GM18517 (cell line): ENCODE results near the gene HS6ST1.

ENCODE experiments used
- ATAC-seq: cut with Tn5 transposase; IDR thresholded peaks from one replicate; pipeline ENCODE4 v1.9.1; 2021; ENCODE audit warnings: mild to moderate bottlenecking, moderate library complexity; ENCODE audit not compliant: unreplicated experiment

HS6ST1 gene

GRCh38 chr2:128284037-128284441, 34.6 kb downstream of the HS6ST1 start:
- no peak for ATAC-seq

GRCh38 chr2:128282976-128283810, 35.5 kb downstream of the HS6ST1 start:
- no peak for ATAC-seq

GRCh38 chr2:128282246-128282975, 36.3 kb downstream of the HS6ST1 start:
- no peak for ATAC-seq

DNA sequence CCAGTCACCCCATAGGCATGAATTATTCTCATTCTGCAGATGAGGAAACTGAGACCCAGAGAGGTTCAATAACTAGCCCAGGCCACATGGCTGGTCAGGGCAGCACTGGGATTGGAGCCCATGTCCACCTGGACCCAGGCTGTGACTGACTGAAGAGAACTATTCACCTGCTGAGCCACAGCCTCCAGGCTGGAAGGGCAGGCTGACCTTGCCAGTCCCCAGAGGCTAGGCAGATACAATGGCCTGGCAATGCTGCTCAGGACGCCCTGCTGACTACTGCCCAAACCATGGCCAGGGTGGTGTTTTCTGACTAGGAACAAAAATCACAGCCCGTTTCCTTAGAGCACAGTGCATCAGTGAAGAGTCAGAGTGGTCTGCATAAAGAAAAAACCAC, 36.8 kb downstream of the HS6ST1 start:
- no peak for ATAC-seq

DNA sequence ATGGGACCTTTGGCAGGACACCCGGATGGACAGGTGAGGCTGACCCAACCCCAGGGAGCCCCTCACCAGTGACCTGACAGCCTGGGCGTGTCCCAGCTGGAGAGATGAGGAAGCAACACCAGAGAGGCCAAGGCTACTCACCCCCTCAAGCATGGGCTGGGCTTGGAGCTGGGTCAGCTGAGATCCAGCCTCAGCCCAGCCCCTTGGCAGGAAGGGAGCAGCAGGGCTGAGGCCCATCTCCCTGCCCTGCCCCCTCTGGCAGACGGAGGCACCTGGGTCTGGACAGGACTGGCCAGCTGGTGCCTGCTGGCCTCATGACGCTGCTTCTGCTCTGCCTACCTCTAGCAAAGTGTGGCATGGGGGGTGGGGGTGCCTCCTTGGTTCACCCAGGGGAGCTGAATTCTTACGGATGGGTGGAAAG, 37.8 kb downstream of the HS6ST1 start:
- no peak for ATAC-seq

DNA sequence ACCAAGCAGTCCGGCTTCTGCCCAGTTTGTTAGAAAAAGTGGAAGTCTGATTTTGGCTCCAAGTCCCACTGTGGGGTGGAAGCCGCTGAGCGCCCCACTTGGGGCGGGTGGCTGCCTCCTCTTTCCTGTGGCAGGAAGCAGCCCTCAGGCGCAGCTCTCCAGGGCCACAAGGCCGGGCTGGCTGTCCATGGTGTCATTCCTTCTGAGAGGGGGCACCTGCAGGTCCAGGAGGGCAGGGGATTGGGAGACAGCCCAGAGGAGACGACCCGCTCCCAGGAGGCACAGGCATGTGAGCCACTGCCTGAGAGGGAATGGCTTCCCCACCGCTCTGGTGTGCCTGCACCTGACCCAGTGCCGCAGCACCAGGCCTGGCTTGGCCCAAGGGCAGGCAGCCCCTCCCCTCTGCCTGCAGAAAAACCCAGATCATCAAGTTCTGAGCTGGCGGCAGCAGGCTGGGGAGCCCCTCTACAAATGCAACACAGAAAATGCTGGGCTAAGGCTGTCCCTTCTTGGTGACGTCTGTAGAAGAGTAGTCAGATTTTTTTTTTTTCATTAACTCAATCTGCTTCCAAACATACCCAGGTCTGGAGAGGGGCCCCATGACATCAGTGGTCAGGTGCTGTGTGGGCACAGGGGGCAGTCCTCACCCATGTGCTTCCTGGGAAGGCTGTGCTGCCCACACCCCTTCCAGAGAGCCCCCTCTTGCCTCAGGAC, 38.4 kb downstream of the HS6ST1 start:
- ATAC-seq = no peak

DNA sequence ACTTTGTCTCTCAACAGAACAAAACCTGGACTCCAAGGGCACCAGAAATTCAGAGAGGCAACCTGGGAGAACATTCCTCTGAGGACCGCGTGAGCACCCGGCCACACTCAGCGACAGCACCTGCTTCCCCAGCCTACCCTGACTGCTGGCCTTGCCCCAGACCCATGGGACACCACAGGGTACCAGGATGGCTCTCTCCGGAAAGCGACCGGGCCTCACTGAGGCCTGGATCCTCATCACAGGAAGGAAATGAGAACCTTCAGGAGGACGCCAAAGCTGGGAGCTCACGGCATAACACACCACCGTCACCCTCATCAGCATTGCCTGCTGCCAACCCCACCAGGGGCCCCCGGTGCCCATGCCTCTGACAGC, 38.9 kb downstream of the HS6ST1 start:
- ATAC-seq = no peak

GRCh38 chr2:128279009-128279408, 39.7 kb downstream of the HS6ST1 start:
- no peak for ATAC-seq

- ATAC-seq = no peak
Measured at GRCh38 chr2:128277961-128278681, 40.5 kb downstream of the HS6ST1 start.

DNA sequence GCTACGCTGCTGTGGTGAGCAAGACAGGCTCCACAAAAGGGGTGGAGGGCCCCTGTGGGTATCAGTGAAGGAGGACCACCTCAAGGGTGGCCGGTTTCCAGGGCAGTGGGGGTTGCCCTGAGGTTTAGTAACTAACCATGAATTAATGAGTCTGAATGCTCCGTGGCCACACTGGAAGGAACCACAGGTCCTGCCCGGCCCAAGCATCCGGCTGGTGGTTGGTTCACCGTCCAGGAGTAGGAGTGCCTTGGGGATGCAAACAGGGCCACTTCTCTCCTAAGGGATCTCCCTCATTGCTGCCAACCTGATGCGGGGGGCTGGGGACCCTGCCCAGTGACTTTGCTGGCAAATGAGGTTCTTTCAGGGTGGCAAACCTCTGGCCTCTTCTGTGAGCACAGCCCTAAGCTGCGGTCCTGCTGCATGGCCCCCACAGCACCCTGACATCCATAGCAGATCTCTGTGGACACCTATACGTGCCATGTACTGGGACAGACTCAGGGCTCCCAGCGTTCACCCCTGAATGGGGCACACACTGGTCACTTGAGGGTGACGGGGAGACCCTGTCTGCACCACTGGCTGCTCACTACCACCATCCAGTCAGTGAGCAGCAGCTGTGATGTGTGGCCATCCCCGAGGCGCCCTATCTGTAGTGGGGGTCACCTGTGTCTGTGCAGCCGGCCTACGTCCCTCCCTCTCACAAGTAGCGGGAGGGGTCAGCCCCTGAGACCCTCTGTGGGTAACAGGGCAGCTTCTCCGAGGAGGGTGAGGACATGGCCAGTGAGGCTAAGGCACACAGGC, 41.6 kb downstream of the HS6ST1 start:
- no peak for ATAC-seq

DNA sequence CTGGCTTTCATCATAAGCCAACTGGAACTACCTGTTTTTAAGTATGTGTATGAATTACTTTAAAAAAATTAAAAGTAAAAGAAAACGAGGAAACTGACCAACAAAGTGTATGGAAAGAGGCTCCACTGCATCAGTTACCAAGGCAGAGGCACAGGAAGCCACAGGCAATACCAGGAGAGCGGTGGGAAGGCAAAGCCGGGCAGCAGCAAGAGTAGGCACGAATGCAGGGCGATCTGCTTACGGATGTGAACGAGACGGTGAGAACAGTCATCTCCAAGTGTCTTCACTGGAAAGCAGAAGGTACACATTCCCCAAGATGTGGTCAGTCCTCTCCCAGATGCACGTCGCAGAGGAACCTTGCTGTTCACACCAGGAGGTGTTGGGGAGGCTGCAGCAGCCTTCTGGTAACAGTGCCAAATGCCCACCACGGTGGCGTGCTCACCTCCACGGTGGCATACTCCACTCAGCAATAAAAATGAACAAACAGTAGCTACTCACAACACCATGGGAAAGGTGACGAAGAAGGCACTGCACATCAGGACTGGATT, 43.1 kb downstream of the HS6ST1 start:
- ATAC-seq = no peak

GRCh38 chr2:128274218-128274617, 44.5 kb downstream of the HS6ST1 start:
- ATAC-seq = no peak

GRCh38 chr2:128273469-128274081, 45.1 kb downstream of the HS6ST1 start:
- ATAC-seq = no peak

GRCh38 chr2:128272601-128273468, 45.8 kb downstream of the HS6ST1 start:
- no peak for ATAC-seq

DNA sequence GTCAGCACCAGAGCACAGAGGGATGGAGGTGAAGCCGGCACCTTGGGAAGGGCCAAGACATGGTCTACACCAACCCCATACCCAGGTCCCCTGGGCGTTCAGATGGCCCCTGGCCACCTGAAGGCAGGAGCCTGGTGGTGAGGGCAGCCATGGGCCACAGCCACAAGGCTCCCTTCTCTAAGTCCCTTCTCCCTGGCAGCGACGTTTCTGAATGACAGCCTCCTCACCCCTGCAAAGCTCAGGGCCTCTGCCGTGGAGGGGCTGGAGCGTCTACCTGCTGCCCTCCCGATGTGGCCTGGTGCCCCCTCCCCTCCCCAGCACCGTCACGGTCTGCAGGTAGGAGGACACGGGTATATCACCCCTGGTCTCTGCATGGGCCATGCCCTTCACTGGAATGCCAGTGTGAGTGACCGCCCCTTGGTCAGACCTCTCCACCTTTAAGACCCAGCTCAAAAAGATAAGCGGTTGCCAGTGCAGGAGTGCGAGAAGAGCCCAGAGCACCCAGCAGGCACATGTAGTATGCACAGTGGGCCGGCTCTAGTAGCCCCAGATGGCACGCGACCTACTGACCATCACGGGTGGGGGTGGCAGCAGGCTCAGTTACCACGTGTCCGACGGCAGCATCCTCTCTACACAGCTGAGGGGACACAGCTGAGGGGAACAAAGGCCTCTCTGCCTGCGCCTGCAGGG, 46.6 kb downstream of the HS6ST1 start:
- no peak for ATAC-seq

DNA sequence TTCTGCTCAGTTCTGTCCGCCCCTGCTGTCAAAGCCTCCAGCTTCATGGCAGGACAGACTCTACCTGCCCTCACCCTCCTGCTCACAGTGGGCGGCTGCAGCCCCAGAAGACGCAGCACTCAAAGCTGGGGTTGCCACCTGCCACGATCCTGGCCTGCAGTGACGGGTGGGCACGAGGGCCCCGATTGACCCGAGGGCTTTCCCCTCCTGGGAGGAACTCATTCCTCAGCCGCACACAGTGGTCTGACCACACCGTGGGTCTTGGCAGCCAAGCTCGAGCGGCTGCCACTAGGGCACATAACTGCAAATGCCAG, 47.1 kb downstream of the HS6ST1 start:
- no peak for ATAC-seq

DNA sequence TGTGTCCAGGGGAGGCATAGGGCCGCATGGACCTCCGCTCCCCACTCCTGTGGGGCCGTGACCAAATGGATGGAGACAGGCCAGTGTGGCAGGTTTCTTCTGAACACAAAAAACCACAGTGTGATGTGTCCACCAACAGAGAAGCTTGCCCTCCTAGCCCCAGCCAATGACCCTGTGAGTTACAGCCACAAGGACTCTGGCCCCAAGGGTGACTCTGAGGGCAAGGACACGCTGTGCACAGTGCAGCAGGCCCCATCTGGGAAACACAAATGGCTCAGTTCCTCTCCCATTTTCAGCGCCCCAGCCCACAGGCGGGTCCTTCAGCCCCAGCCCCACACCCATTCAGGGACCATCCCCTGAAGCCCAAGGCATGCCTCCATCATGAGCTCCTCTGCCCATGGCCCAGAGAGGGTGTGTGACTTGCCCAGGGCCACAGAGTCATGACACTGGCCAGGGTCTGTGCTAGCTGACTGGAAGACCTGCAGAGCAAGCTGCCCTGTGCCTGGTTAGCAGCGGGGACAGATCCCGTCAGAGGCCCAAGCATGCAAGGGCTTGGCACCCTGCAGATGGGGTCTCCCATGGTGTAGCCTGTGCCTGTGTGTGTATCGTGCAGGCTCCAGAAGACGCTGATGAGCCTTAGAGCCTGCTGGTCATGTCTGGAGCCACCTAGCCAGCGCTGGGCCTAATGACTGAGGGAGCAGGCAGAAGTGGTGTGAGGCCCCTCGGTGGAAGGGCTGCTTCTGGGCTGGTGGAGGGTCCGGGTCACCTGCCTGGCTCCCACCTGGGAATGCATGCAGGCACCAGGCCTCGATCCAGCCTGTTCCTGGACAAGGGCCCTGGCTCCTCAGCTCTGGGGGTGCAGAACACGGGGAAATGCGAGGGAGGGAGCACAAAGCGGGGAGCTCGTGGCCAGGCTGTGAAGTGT, 47.7 kb downstream of the HS6ST1 start:
- no peak for ATAC-seq
